ENCODE data around the gene DAPK1. TPM values are rescaled to one million over a fixed set of nuclear protein-coding genes. Genes with fewer than 3 reads are reported as not detected.
A peak's percentile ranks its signal among the peaks of the same experiment; 100 is the strongest.

The DAPK1 gene
- total and polyA plus RNA-seq, 12 donors = 5.4 to 44.6 (median 21.3) TPM

GRCh38 chr9:87577746-87578145 lies 80.1 kb downstream of the DAPK1 start:
- Histone ChIP-seq H3K9me3 (replicated peaks in 1 of 3) (no peaks in the 10 kb centered on the region), H3K36me3 (replicated peaks in 1 of 2) (no peaks in the 10 kb centered on the region), H3K4me3 (no peak overlapping the region), H3K27ac (no peak overlapping the region), H3K4me1 (replicated peaks in 1 of 2) (peaks cover 0 to 43% of the 10 kb centered on the region in 2 donors), H3K27me3 (no peaks in the 10 kb centered on the region)
- DNase-seq = no peak
- intact Hi-C loops (cut with DNase I) = no loop called here
- TF ChIP-seq CTCF (IDR thresholded peaks at IDR 0.05) (no peak), POLR2A (IDR thresholded peaks at IDR 0.05) (no peak)
- WGBS, 4 donors = 81 to 94% (median 87%) methylated on average over 7 of the region's 7 CpGs

- H3K4me1 ChIP-seq (replicated peaks in 1 of 2) = peaks cover 0 to 43% of the 10 kb centered on the region in 2 donors
- 35 to 53% (median 39%) methylated on average over 2 of the region's 2 CpGs for WGBS, 4 donors
- no peaks in the 10 kb centered on the region for H3K9me3 ChIP-seq (replicated peaks in 1 of 3)
- H3K27me3 ChIP-seq = no peaks in the 10 kb centered on the region
- intact Hi-C loops (cut with DNase I) = no loop called here
- H3K36me3 ChIP-seq (replicated peaks in 1 of 2) = no peaks in the 10 kb centered on the region
- DNase-seq = peak in 1 of 7 donors; percentile 13
- H3K27ac ChIP-seq = no peak overlapping the region
- TF ChIP-seq POLR2A (IDR thresholded peaks at IDR 0.05) = no peak
- H3K4me3 ChIP-seq = no peak overlapping the region
Observed at GRCh38 chr9:87578625-87579024, 81.0 kb downstream of the DAPK1 start.

- no peak overlapping the region for H3K4me3 ChIP-seq
- 62 to 85% (median 72%) methylated on average over 2 of the region's 2 CpGs for WGBS, 4 donors
- TF ChIP-seq CTCF (IDR thresholded peaks at IDR 0.05) (no peak), POLR2A (IDR thresholded peaks at IDR 0.05) (no peak)
- H3K27me3 ChIP-seq = no peaks in the 10 kb centered on the region
- no peaks in the 10 kb centered on the region for H3K9me3 ChIP-seq (replicated peaks in 1 of 3)
- no peaks in the 10 kb centered on the region for H3K36me3 ChIP-seq (replicated peaks in 1 of 2)
- H3K27ac ChIP-seq = peak overlapping the region in 1 of 5 donors; percentile 66
- intact Hi-C loops (cut with DNase I) = no loop called here
- peak in 1 of 7 donors; percentile 9 for DNase-seq
- H3K4me1 ChIP-seq (replicated peaks in 1 of 2) = peaks cover 0 to 43% of the 10 kb centered on the region in 2 donors
Observed at GRCh38 chr9:87579781-87580541, 82.3 kb downstream of the DAPK1 start.

- 88 to 91% (median 89%) methylated on average over 10 of the region's 10 CpGs for WGBS, 4 donors
- H3K36me3 ChIP-seq (replicated peaks in 1 of 2) = no peaks in the 10 kb centered on the region
- intact Hi-C loops (cut with DNase I) = no loop called here
- peaks cover 0 to 43% of the 10 kb centered on the region in 2 donors for H3K4me1 ChIP-seq (replicated peaks in 1 of 2)
- H3K27me3 ChIP-seq = no peaks in the 10 kb centered on the region
- no peaks in the 10 kb centered on the region for H3K9me3 ChIP-seq (replicated peaks in 1 of 3)
- H3K4me3 ChIP-seq = no peak overlapping the region
- H3K27ac ChIP-seq = peak overlapping the region in 3 of 5 donors; percentile 5 to 66 (median 20)
- DNase-seq = no peak
- TF ChIP-seq CTCF (IDR thresholded peaks at IDR 0.05) (no peak), POLR2A (IDR thresholded peaks at IDR 0.05) (no peak)
Observed at GRCh38 chr9:87580941-87581438, 83.3 kb downstream of the DAPK1 start.

Measured in adrenal gland (tissue), 12 donors.